SK-MEL-5 (cell line): ENCODE measurements around the gene RNF182. TPM values are rescaled to one million over a fixed set of nuclear protein-coding genes. Genes with fewer than 3 reads are reported as not detected.
A peak's percentile ranks its signal among the peaks of the same experiment; 100 is the strongest.

Source experiments
- DNase-seq: peaks from one replicate; pipeline ENCODE4 v3.0.0-alpha.2; 2016; ENCODE audit warnings: low read depth, low spot score
- in situ Hi-C: cut with HindIII; loops from 2 replicates; pipeline ENCODE4 v1.10.0; 2016; ENCODE audit warnings: low sequenced_read_pairs, high pct_unique_total_duplicates, low pct_unique_long_range_greater_than_20kb
- total RNA-seq: library from RNA; depleted of rRNA; stranded (reverse); fragments of >200 nt; shearing (Covaris generic); gene quantifications from 2 replicates; pipeline ENCODE4 v1.2.3, GENCODE V29; 2014

Gene RNF182
- total RNA-seq, 1 experiment from 2014 or later: 21.2 TPM

DNA sequence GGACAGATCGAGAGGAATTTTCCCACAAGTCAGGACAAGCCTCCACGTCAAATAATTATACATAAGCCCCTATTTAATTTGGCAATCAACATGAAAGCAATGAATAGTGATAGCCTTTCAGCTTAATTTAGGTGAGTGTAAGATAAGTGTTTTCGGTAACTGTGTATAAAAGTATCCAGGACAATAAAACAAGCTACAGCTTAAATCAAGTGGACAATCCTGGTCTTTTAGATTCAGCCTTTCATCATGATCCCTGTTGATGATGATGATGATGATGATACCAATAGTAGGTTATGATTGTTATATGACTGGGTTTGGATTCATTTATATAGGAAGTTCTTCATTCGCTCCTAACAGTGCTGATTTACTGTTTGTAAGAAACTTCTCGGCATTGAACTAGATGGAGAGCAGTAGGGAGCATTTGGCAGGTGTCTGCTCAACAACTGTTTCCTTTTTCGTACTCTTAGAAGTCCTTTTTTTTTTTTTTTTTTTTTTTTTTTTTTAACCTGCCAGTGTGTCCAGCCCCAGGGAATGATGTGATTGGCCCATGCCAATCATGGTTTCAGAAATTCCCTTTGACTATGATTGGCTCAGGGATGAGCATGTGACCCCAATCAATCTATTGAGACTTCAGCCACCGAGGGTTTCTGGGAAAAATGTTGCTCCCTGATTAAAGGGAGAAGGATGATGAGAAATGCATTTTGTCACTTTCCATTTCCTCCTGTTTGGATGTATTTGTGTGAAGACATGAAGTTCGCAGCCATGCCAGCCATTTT is 11.3 kb upstream of the RNF182 start:
- in situ Hi-C loops: no loop called here
- no peak for DNase-seq

DNA sequence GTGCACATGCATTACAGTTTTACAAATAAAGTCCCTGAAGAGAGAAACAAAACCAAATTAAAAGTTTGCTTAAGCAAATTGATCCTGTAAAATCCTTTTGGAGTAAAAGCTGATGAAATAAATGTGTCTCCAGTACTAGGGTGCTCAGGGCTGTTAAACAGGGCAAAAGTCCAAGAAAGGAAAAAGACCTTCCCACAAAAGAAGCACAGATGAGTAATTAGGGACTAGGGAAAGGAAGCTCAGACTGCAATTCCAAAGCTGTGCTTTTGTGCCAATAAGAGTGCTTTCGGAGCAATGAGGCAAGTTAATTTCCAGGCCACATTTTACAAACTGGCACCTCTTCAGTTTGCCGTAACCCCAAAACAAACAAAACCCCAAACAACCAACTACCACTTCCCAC is 10.4 kb upstream of the RNF182 start:
- in situ Hi-C loops: no loop called here
- DNase-seq: no peak

DNA sequence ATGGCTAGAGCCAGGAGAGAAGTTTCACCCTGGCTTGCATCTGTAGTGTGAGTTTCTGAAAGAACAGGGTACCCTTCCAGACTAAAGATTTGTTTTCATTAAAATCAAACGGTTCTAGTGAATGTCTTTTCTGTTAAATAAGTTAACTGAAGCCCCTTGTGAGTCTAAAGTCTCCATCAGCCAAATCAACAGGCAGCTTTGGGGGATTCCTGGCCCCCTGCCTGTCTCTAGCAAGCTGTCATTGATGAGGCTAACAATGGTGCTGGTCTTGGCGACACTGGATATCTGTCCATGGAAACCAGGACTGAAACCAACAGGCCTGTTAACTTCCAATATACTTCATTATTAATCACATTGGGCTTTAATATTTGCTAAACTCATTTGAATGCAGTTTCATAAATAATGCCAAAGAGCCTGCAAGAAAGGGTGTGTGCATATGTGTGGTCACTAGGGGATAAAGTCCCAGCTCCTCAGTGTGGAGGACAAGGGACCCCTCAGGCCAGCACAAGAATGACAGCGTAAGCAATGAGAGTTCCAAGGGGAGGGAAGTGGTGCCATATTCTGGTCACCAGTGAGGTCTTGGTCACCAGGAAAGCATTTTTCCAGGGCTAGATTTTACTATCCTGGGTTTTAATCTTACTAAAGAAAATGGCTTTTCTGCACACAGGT is 9.1 kb upstream of the RNF182 start:
- no peak for DNase-seq
- in situ Hi-C loops: no loop called here

DNA sequence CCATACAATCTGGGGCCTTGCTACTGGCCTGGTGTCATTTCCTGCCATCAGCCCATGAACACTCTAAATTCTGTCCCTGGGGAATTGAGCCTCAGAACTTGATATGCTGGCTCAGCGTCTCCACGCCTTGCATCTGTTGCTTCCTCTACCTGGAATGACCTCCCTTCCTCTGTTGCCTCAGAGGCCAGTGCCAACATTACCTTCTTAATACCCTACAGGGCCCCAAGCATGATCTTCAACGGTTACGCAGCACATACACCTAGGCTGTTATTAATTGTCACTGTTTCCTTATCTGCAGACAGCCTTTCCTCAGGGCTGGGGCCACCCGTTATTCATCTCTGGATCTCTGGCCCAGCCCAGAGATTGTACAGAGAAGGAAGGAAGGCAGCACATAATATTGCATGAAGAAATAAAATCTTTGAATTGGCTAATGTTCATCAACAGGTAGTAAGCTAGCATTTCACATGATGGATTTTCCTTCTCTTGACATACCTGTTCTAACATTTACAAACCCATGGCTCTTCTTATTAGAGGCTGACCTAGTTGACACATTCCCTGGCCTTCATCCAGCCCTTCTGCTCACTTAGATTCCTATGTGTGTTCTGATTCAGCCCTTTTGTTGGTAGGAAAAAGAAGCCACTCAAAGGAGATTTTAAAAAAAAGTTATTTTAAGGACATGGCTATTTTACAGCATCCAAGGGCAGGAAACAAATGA is 8.4 kb upstream of the RNF182 start:
- DNase-seq: no peak
- in situ Hi-C loops: no loop called here

DNA sequence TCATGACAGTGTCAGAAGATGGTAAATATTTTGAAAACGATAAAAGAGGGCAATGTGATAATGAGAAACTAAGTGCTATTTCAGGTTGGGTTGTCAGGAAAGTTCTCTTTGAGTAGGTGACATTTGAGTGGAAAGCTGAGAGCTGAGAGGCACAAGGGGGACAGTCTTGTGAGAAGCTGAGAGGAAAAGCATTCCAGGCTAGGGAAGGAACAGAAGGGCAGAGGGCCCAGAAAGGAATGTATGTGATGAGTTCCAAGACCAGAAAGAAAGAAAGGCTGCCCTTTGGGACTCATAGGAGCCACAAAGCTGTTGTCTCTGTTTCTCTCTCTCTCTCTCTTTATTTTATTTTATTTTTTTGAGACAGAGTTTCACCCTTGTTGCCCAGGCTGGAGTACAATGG is 7.6 kb upstream of the RNF182 start:
- DNase-seq: no peak
- in situ Hi-C loops: no loop called here

- no peak for DNase-seq
- in situ Hi-C loops: no loop called here
Observed at GRCh38 chr6:13918686-13919250, 6.0 kb upstream of the RNF182 start.

DNA sequence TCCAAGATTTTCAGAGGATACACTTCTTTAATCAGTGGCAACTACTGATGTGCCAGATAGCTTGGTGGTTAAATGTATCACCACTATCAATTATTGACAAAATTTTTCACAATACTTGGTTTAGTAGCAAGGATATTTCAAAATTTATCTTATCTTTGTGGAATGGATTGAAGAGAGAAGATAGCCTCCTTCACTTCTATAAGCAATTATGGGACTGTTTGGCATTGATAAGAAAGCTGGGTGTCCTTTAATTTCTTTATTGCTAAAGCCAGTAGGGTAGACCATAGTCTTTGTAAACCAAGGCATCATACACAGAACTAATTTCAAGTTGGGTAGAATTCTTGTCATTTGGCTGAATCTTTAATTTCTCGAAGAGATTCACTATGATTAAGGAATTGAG is 4.9 kb upstream of the RNF182 start:
- in situ Hi-C loops: no loop called here
- no peak for DNase-seq

DNA sequence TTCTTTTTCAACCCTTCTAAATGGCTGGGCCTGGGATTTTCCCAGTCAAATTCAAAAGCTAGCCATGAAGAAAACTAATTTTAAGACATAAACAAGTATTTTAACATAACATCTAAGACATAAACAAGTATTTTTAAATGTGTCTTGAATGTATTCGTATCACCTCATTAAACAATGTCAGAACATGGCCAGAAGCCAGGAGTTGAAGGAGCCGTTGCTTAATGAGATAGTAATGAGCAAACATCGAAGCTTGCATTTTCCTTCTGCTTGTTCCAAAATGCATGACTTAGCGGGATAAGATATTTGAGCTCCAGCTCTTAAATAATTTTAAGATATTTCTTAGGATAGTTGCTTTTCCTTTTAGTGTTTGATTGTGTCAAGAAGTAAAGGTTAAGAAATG is 4.2 kb upstream of the RNF182 start:
- DNase-seq: no peak
- in situ Hi-C loops: no loop called here

- in situ Hi-C loops: no loop called here
- no peak for DNase-seq
Observed at GRCh38 chr6:13922750-13923149, 2.0 kb upstream of the RNF182 start.

DNA sequence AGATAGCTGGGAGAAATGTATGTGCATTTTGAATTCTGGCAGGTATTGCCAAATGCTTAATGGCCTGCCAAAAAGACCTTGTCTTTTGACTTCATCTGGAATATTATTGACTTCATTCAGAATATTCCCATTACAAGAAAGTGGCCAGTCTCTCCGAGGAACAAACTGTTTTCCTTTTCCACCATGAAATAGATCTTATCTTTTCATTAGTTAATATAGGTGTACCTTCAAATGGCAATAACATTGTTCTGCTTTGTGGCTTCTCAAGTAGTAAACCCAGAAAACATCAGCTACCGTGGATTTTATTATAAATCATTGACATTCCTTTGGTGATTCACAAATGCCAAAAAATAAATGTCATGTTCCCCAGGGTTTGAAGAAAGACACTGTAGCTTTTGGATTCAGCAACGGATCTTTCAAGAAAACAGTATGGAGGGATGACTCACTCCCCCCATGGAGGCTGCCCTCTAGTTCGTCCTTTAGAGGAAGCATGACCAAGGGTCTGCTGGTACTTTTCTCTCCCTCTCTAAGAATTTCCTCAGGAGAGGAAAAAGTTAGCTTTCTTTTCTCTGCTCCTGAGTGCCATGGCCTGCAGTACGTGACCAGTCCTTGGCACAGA is 1.1 kb upstream of the RNF182 start:
- in situ Hi-C loops: no loop called here
- DNase-seq: peak; percentile 60

DNA sequence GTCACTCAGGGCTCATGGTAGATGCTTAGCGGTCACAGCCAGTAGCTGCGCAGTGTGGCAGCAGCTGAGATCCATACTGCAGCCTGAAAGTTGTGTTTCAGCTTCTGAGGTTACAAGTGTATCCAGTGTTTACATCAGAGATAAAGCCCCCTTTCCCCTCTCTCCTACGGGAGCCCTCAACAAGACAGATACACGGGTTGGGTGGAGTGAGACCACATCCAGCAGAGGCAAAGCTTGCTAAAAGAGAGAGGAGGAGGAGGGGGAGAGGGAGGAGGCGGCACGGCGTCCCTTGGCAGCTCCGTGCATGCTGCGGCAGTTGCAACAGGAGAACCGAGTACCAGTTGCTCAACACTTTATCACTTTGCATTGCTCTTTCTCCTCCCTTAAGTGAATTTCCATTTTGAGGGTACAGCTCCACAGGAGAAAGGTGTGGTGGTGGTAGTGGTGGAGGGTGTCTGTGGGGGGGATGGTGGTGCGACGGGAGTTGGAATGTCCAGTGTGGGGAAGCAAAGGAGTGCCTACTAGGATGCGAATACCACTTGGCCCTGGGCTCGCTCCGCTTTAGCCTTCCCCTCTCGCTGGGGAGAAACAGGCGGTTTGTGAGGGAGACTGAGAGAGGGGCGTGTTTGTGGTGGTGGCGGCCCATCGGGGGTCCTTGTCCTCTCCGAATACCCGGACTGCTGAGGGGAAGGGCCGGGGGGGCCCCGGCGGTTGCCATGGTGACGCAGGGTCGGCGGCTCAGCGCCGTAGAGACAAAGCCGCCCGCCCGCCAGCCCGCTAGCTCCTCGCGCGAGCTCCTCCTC is 405 bp upstream of the RNF182 start:
- DNase-seq: peak; percentile 81
- in situ Hi-C loops: no loop called here

DNA sequence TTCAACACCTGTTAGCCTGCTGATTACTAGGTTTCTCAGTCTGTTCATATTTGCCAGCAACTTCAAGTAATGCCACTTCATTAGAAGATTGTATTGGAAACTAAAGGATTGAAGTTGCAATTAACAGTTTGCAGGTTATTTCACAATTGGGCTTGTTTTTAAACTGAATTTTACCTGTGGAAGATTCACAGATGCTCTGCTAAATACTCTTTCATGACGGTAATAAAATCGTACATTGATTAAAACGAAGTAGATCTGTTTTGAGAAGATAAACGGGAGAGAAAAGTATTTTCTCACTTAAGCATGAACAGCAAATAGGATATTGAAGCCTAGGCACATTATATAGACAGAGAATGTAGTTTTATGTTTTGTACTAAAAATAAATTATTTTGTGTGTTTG is 1.6 kb downstream of the RNF182 start:
- in situ Hi-C loops: no loop called here
- DNase-seq: no peak

DNA sequence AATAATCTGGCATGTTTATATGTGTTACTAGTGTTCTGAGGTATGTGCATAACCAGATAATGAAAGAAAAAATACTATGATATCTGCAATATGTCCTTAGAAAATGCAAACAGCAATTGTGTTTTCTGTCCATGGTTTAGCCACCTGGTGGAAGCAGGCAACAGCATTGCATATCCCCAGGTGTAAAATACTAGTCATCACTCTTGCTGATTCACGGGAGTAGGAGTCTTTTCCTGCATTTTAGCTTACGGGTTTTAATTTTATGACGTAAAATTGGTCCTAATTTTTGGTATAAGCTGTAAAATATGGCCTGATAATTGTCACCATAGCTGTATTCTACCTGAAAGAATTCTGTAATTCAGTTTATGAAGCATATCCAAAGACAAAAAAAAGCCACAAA is 2.5 kb downstream of the RNF182 start:
- in situ Hi-C loops: no loop called here
- DNase-seq: no peak

DNA sequence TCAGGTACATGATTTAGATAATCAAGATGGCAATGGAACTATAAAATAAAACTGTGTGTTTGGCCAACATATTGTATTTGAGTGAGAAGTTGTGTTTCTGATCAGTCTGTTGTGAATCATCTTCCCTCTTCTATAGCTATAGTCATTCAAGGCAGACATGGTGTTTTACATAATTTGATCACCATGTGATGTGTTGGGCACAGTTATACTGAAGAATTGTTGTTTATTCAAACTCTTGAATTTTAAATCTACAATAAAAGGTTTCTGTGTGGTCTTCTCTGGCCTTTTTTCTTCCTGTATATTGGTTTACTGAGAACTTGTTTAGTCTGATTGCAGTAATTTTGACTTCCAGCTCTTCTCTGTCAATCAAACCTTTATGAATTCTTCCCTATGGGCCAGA is 4.4 kb downstream of the RNF182 start:
- DNase-seq: peak; percentile 74
- in situ Hi-C loops: no loop called here

- in situ Hi-C loops: no loop called here
Observed at GRCh38 chr6:13931797-13932402, 7.1 kb downstream of the RNF182 start.

GRCh38 chr6:13932785-13933184 is 8.0 kb downstream of the RNF182 start:
- no peak for DNase-seq
- in situ Hi-C loops: no loop called here

More at GRCh38 chr6:13931797-13932402, 7.1 kb downstream of the RNF182 start:
- no peak for DNase-seq

GRCh38 chr6:13934721-13935120 is 10.0 kb downstream of the RNF182 start:
- DNase-seq: no peak
- in situ Hi-C loops: no loop called here
